Measurements from ENCODE around the gene SUPT16H. TPM values are rescaled to one million over a fixed set of nuclear protein-coding genes. Genes with fewer than 3 reads are reported as not detected.

Gene SUPT16H
- total and polyA plus RNA-seq, 2 donors (not counting 1 experiment from before 2014, with no cell fraction given), result 28.3 to 78.3 TPM

DNA sequence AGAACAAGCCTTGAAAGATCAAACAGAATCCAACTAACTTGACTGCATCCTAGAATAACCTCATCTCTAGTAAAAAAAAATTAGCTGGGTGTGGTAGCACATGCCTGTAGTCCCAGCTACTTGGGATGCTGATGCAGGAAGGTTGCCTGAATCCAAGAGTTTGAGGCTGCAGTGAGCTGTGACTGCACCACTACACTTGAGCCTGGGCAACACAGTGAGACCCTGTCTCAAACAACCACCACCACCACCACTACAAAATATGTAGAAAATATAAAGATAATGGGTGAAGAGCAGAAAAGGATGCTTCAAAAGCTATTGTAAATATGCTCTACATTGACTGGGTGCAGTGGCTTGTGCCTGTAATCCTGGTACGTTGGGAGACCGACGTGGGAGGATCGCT lies 27.3 kb downstream of the SUPT16H start:
- intact Hi-C loops (cut with micrococcal nuclease), result no loop called here
- no peak overlapping the region for H3K4me3 Mint-ChIP-seq
- Histone ChIP-seq H2AFZ (ENCODE audit: insufficient read depth, low read depth, low read length, poor library complexity, severe bottlenecking) (no peak overlapping the region), H3K27me3 (replicated peaks in 1 of 4; ENCODE audit: control extremely low read depth in 1 of 4, control insufficient read depth in 3 of 4, insufficient read depth in 4 of 4, low read length in 3 of 4) (no peaks in the 10 kb centered on the region), H3K4me1 (ENCODE audit: control insufficient read depth in 2 of 2, insufficient read depth in 2 of 2, low read length in 2 of 2) (peaks cover 10 to 11% of the 10 kb centered on the region in 2 donors), H4K20me1 (ENCODE audit: control insufficient read depth, insufficient read depth, low read length, poor library complexity, severe bottlenecking) (no peaks in the 10 kb centered on the region), H3K4me3 (ENCODE audit: control extremely low read depth in 1 of 5, extremely low read depth in 1 of 5, insufficient read depth in 1 of 5, low read depth in 2 of 5, low read length in 4 of 5) (no peak overlapping the region), H3K9me3 (ENCODE audit: control extremely low read depth in 1 of 3, control insufficient read depth in 2 of 3, insufficient read depth in 1 of 3, low read length in 2 of 3) (peaks cover 0 to 5% (median 0%) of the 10 kb centered on the region in 3 donors), H3K9ac (ENCODE audit: low read length) (no peak overlapping the region), H3K4me2 (replicated peaks; ENCODE audit: low read depth, low read length, poor library complexity, severe bottlenecking) (no peak overlapping the region), H3K36me3 (replicated peaks in 1 of 2; ENCODE audit: control extremely low read depth in 1 of 2, control insufficient read depth in 1 of 2, extremely low read depth in 1 of 2, insufficient read depth in 2 of 2, low read length in 1 of 2) (peaks cover 13 to 88% of the 10 kb centered on the region in 2 experiments), H3K79me2 (ENCODE audit: control insufficient read depth, insufficient read depth, low read length) (no peaks in the 10 kb centered on the region), H3K27ac (ENCODE audit: low read length in 2 of 2) (no peak overlapping the region)
- H3K9me3 Mint-ChIP-seq (ENCODE audit: insufficient read depth), result peaks cover 5% of the 10 kb centered on the region
- H3K27ac Mint-ChIP-seq, result no peak overlapping the region
- 98% methylated on average over 4 of the region's 4 CpGs for WGBS (ENCODE audit: insufficient coverage)
- TF ChIP-seq, protein P1, sequence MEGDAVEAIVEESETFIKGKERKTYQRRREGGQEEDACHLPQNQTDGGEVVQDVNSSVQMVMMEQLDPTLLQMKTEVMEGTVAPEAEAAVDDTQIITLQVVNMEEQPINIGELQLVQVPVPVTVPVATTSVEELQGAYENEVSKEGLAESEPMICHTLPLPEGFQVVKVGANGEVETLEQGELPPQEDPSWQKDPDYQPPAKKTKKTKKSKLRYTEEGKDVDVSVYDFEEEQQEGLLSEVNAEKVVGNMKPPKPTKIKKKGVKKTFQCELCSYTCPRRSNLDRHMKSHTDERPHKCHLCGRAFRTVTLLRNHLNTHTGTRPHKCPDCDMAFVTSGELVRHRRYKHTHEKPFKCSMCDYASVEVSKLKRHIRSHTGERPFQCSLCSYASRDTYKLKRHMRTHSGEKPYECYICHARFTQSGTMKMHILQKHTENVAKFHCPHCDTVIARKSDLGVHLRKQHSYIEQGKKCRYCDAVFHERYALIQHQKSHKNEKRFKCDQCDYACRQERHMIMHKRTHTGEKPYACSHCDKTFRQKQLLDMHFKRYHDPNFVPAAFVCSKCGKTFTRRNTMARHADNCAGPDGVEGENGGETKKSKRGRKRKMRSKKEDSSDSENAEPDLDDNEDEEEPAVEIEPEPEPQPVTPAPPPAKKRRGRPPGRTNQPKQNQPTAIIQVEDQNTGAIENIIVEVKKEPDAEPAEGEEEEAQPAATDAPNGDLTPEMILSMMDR (IDR thresholded peaks at IDR 0.05), result no peak
- no peak for TF ChIP-seq EZH2 (IDR thresholded peaks at IDR 0.05; ENCODE audit: borderline replicate concordance, insufficient read depth, low read depth, low read length, poor library complexity, severe bottlenecking)
- H3K4me1 Mint-ChIP-seq, result peaks cover 13% of the 10 kb centered on the region
- no peak for DNase-seq
- CTCF ChIA-PET, result no interaction called here
- H3K27me3 Mint-ChIP-seq, result no peaks in the 10 kb centered on the region
- ATAC-seq (ENCODE audit: low read depth), result no peak
- POLR2A ChIA-PET, result no interaction called here

DNA sequence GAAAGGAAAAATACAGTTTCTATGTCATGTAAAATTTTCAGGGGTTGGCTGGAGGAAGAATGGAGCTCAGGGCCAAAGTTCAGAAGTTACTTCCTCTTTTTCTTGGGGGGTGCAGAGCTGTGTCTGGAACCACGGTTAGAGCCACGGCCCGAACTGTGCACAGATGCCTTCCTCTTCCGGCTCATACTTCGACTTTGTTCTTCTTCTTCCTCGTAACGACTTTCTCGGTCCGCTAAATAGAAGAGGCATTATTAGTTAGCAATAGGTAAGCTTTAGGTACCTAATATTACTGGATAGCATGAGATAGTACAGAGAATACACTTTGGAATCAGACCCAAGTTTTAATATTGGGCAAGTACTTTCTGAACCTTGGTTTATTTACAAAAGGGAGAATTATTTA lies 31.2 kb downstream of the SUPT16H start:
- Histone ChIP-seq H2AFZ (ENCODE audit: insufficient read depth, low read depth, low read length, poor library complexity, severe bottlenecking) (peak overlapping the region; percentile 54), H3K9me3 (ENCODE audit: control extremely low read depth in 1 of 3, control insufficient read depth in 2 of 3, insufficient read depth in 1 of 3, low read length in 2 of 3) (peaks cover 0 to 5% (median 0%) of the 10 kb centered on the region in 3 donors), H3K4me2 (replicated peaks; ENCODE audit: low read depth, low read length, poor library complexity, severe bottlenecking) (peak overlapping the region; percentile 47), H3K9ac (ENCODE audit: low read length) (no peak overlapping the region), H3K36me3 (replicated peaks in 1 of 2; ENCODE audit: control extremely low read depth in 1 of 2, control insufficient read depth in 1 of 2, extremely low read depth in 1 of 2, insufficient read depth in 2 of 2, low read length in 1 of 2) (peaks cover 7 to 61% of the 10 kb centered on the region in 2 experiments), H3K4me1 (ENCODE audit: control insufficient read depth in 2 of 2, insufficient read depth in 2 of 2, low read length in 2 of 2) (peaks cover 10 to 11% of the 10 kb centered on the region in 2 donors), H4K20me1 (ENCODE audit: control insufficient read depth, insufficient read depth, low read length, poor library complexity, severe bottlenecking) (no peaks in the 10 kb centered on the region), H3K4me3 (ENCODE audit: control extremely low read depth in 1 of 5, extremely low read depth in 1 of 5, insufficient read depth in 1 of 5, low read depth in 2 of 5, low read length in 4 of 5) (no peak overlapping the region), H3K79me2 (ENCODE audit: control insufficient read depth, insufficient read depth, low read length) (no peaks in the 10 kb centered on the region), H3K27me3 (replicated peaks in 1 of 4; ENCODE audit: control extremely low read depth in 1 of 4, control insufficient read depth in 3 of 4, insufficient read depth in 4 of 4, low read length in 3 of 4) (no peaks in the 10 kb centered on the region), H3K27ac (ENCODE audit: low read length in 2 of 2) (peak overlapping the region; percentile 62 to 73)
- Mint-ChIP-seq H3K9me3 (ENCODE audit: insufficient read depth) (peaks cover 5% of the 10 kb centered on the region), H3K4me3 (peak overlapping the region; percentile 38), H3K27ac (peak overlapping the region; percentile 83), H3K27me3 (no peaks in the 10 kb centered on the region), H3K4me1 (peaks cover 17% of the 10 kb centered on the region)
- ATAC-seq (ENCODE audit: low read depth), result peak; percentile 97
- ChIA-PET POLR2A (no interaction called here), CTCF (interaction anchor here (1.5 kb wide), 1 partner anchor 16 kb away, joined by 3 read pairs; no protein-coding TSS in a partner anchor)
- WGBS (ENCODE audit: insufficient coverage), result no CpG with 5 or more reads among the region's 9 CpGs
- no peak for TF ChIP-seq EZH2 (IDR thresholded peaks at IDR 0.05; ENCODE audit: borderline replicate concordance, insufficient read depth, low read depth, low read length, poor library complexity, severe bottlenecking)
- TF ChIP-seq, protein P1 (IDR thresholded peaks at IDR 0.05), result no peak
- intact Hi-C loops (cut with micrococcal nuclease), result loop anchor here (1.0 to 2.0 kb wide), 3 partner anchors 32 to 83 kb away; partner anchors contain the start of genes HNRNPC and SUPT16H
- DNase-seq, result peak; percentile 81
